Subcutaneous adipose tissue (tissue), 4 donors: Measurements from ENCODE around the gene FAM131A. TPM values are rescaled to one million over a fixed set of nuclear protein-coding genes. Genes with fewer than 3 reads are reported as not detected.

Source experiments
- small RNA-seq: library from RNA; depleted of rRNA; stranded (forward); fragments of <200 nt; gene quantifications from one replicate; pipeline ENCODE3, GENCODE V24; 2016
- total RNA-seq, 4 donors: library from RNA; depleted of rRNA; stranded (reverse); fragments of >200 nt; gene quantifications; one replicate each; pipeline ENCODE4 v1.1.0, GENCODE V29; 2016
- TF ChIP-seq, protein P1 (sequence below): fragments of 450-650 bp; IDR thresholded peaks from one replicate; pipeline ENCODE4 v1.5.1; 2016; ENCODE audit warnings: low read depth, mild to moderate bottlenecking, control low read depth, antibody characterized with exemption, moderate library complexity

Gene FAM131A
- total RNA-seq, 4 donors from 2014 or later, result 9.8 to 17.1 (median 13.8) TPM

DNA sequence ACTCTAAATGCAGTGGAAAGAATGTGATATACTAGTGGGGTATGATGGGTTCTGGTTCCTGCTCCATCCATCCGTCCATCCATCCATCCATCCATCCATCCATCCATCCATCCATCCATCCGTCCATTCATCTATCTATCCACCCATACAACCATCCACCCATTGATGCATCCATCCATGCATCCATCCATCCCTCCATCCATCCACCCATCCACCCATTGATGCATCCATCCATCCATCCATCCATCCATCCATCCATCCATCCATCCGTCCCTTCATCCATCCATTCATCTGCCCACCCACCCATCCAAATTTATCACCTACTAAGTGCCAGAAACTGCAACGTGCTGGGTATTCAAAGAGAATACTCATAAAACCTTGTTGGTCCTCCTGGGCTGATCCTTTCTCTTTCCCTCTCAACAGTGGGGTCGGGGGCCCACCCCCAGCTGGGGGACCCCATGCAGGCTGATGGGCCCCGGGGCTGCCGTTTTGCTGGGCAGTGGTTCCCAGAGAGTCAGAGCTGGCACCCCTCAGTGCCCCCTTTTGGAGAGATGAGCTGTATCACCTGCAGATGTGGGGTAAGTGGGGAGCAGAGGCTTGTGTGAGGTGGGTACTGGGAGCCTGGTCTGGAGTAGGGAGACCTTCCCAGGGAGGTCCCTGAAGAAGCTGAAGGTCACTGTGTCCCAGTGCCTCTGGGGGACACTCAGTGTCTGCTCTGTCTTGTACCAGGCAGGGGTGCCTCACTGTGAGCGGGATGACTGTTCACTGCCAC lies 51.0 kb downstream of the FAM131A start:
- TF ChIP-seq, protein P1, sequence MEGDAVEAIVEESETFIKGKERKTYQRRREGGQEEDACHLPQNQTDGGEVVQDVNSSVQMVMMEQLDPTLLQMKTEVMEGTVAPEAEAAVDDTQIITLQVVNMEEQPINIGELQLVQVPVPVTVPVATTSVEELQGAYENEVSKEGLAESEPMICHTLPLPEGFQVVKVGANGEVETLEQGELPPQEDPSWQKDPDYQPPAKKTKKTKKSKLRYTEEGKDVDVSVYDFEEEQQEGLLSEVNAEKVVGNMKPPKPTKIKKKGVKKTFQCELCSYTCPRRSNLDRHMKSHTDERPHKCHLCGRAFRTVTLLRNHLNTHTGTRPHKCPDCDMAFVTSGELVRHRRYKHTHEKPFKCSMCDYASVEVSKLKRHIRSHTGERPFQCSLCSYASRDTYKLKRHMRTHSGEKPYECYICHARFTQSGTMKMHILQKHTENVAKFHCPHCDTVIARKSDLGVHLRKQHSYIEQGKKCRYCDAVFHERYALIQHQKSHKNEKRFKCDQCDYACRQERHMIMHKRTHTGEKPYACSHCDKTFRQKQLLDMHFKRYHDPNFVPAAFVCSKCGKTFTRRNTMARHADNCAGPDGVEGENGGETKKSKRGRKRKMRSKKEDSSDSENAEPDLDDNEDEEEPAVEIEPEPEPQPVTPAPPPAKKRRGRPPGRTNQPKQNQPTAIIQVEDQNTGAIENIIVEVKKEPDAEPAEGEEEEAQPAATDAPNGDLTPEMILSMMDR, result no peak

DNA sequence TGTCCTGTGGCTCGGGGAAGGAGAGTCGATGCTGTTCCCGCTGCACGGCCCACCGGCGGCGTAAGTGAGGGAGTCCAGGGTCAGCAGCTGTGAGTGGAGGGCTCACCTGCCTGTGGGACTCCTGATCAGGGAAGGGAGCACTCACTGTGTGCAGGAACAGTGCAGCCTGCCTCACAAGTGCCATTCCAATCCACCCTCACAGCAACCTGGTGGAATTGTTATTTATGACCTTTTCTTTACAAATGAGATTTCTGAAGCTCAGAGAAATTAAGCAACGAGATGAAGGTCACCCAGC lies 51.5 kb downstream of the FAM131A start:
- TF ChIP-seq, protein P1, result no peak

DNA sequence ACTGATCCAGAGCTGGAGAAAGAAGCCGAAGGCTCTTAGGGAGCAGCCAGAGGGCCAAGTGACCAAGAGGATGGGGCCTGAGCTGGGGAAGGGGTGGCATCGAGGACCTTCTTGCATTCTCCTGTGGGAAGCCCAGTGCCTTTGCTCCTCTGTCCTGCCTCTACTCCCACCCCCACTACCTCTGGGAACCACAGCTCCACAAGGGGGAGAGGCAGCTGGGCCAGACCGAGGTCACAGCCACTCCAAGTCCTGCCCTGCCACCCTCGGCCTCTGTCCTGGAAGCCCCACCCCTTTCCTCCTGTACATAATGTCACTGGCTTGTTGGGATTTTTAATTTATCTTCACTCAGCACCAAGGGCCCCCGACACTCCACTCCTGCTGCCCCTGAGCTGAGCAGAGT lies 52.0 kb downstream of the FAM131A start:
- TF ChIP-seq, protein P1, result no peak

GRCh38 chr3:184389935-184390528 lies 52.6 kb downstream of the FAM131A start:
- TF ChIP-seq, protein P1, result no peak

GRCh38 chr3:184391266-184391665 lies 53.9 kb downstream of the FAM131A start:
- TF ChIP-seq, protein P1, result no peak

GRCh38 chr3:184395320-184395660 lies 57.9 kb downstream of the FAM131A start:
- TF ChIP-seq, protein P1, result no peak

Small RNA genes lying within 50 kb of the gene (small RNA-seq; reads per million reads assigned to genes)
- gene SNORD66, result 2,352 reads per million, percentile 99 among the genes with 10 or more reads in this experiment

Other genes starting within 250 kb of the FAM131A start
- not detected for gene HTR3E, start 240.5 kb upstream of the FAM131A start, total RNA-seq
- gene EIF2B5, start 202.2 kb upstream of the FAM131A start, total RNA-seq, result 10 to 100 TPM; 29.8 to 31.9 (median 31.2) TPM
- gene DVL3, start 182.2 kb upstream of the FAM131A start, total RNA-seq, result 10 to 100 TPM; 18.9 to 57.3 (median 32.6) TPM
- 100 to 1,000 TPM; 178 to 227 (median 198) TPM for gene AP2M1, start 162.7 kb upstream of the FAM131A start, total RNA-seq
- 10 to 100 TPM; 40.8 to 72.5 (median 54.0) TPM for gene ABCF3, start 151.4 kb upstream of the FAM131A start, total RNA-seq
- not detected for gene VWA5B2, start 108.0 kb upstream of the FAM131A start, total RNA-seq
- 10 to 100 TPM; 23.3 to 53.7 (median 47.9) TPM for gene ALG3, start 88.6 kb upstream of the FAM131A start, total RNA-seq
- 1 to 10 TPM; 3.4 to 5.5 (median 4.3) TPM for gene EEF1AKMT4, start 87.9 kb upstream of the FAM131A start, total RNA-seq
- not detected for gene CAMK2N2, start 76.0 kb upstream of the FAM131A start, total RNA-seq
- not detected for gene ECE2, start 61.6 kb upstream of the FAM131A start, total RNA-seq
- gene PSMD2, start 38.4 kb upstream of the FAM131A start, total RNA-seq, result 100 to 1,000 TPM; 166 to 257 (median 231) TPM
- gene EIF4G1, start 23.0 kb upstream of the FAM131A start, total RNA-seq, result 100 to 1,000 TPM; 158 to 318 (median 213) TPM
- gene CLCN2, start 24.0 kb downstream of the FAM131A start, total RNA-seq, result 1 to 10 TPM; 1.3 to 5.8 (median 1.9) TPM
- gene POLR2H, start 24.1 kb downstream of the FAM131A start, total RNA-seq, result 10 to 100 TPM; 47.9 to 69.9 (median 56.7) TPM
- gene THPO, start 40.6 kb downstream of the FAM131A start, total RNA-seq, result under 1 TPM in 3 of 4 donors, not detected in 1; 0.44 to 0.68 (median 0.57) TPM
- gene CHRD, start 42.5 kb downstream of the FAM131A start, total RNA-seq, result 10 to 100 TPM in 3 of 4 donors, 1 to 10 TPM in 1; 8.0 to 11.7 (median 11.0) TPM
- under 1 TPM in 2 of 4 donors, not detected in 2; 0.17 to 0.22 TPM for gene EPHB3, start 224.2 kb downstream of the FAM131A start, total RNA-seq